Body of pancreas (tissue), 4 donors: ENCODE results near the gene NUDT16.

Experiments
- CTCF ChIP-seq, 7 experiments: fragments of 450-650 bp in 4 of 7; fragments of 200-600 bp in 3 of 7; sonication (generic) in 3 of 7; IDR thresholded peaks; one replicate each; pipeline ENCODE4 v1.5.1; 2016 to 2019; ENCODE audit warnings: antibody characterized with exemption in 7 of 7
- POLR2A ChIP-seq, 3 donors: fragments of 450-650 bp; IDR thresholded peaks; one replicate each; pipeline ENCODE4 v1.6.1; 2016; ENCODE audit warnings: antibody characterized with exemption in 3 of 3, mild to moderate bottlenecking in 2 of 3

GRCh38 chr3:131374741-131375140, 6.8 kb upstream of the NUDT16 start:
- no peak for TF ChIP-seq POLR2A (IDR thresholded peaks at IDR 0.05)
- TF ChIP-seq CTCF (IDR thresholded peaks at IDR 0.05): no peak
